ENCODE measurements around the gene LRMDA. TPM values are rescaled to one million over a fixed set of nuclear protein-coding genes. Genes with fewer than 3 reads are reported as not detected.

The LRMDA gene
- total and polyA plus RNA-seq, 2 donors (not counting 1 experiment from before 2014, with no cell fraction given) = 0.12 TPM; not detected in 1

DNA sequence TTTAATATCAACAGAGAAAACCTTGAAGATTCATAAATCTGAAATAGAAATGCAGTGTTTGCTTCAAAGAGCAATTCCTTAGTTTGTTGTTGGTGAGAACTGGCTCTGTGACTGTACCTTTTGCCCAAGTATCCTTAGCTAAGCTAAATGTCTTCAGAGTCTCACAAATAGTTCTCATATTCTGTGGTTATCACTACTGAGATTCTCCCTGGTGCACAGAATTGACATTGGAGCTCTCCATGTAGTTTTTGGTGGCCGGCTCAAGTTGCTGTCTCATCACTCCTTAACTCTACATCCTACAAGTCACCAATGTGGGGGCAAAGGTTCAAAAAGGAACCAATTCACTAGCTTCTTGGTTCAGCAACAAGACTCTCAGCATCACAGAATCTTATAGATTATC lies 780.3 kb downstream of the LRMDA start:
- Histone ChIP-seq H3K27ac (ENCODE audit: low read length in 2 of 2) (no peak overlapping the region), H3K9me3 (ENCODE audit: control extremely low read depth in 1 of 3, control insufficient read depth in 2 of 3, insufficient read depth in 1 of 3, low read length in 2 of 3) (no peaks in the 10 kb centered on the region), H3K4me3 (ENCODE audit: control extremely low read depth in 1 of 5, extremely low read depth in 1 of 5, insufficient read depth in 1 of 5, low read depth in 2 of 5, low read length in 4 of 5) (no peak overlapping the region), H2AFZ (ENCODE audit: insufficient read depth, low read depth, low read length, poor library complexity, severe bottlenecking) (no peak overlapping the region), H3K27me3 (replicated peaks in 1 of 4; ENCODE audit: control extremely low read depth in 1 of 4, control insufficient read depth in 3 of 4, insufficient read depth in 4 of 4, low read length in 3 of 4) (no peaks in the 10 kb centered on the region), H3K4me1 (ENCODE audit: control insufficient read depth in 2 of 2, insufficient read depth in 2 of 2, low read length in 2 of 2) (no peaks in the 10 kb centered on the region), H3K4me2 (replicated peaks; ENCODE audit: low read depth, low read length, poor library complexity, severe bottlenecking) (no peak overlapping the region), H4K20me1 (ENCODE audit: control insufficient read depth, insufficient read depth, low read length, poor library complexity, severe bottlenecking) (no peaks in the 10 kb centered on the region), H3K36me3 (replicated peaks in 1 of 2; ENCODE audit: control extremely low read depth in 1 of 2, control insufficient read depth in 1 of 2, extremely low read depth in 1 of 2, insufficient read depth in 2 of 2, low read length in 1 of 2) (no peaks in the 10 kb centered on the region), H3K9ac (ENCODE audit: low read length) (no peak overlapping the region), H3K79me2 (ENCODE audit: control insufficient read depth, insufficient read depth, low read length) (no peaks in the 10 kb centered on the region)
- Mint-ChIP-seq H3K27me3 (no peaks in the 10 kb centered on the region), H3K27ac (no peak overlapping the region), H3K4me1 (no peaks in the 10 kb centered on the region), H3K4me3 (no peak overlapping the region), H3K9me3 (ENCODE audit: insufficient read depth) (no peaks in the 10 kb centered on the region)
- POLR2A ChIA-PET = no interaction called here
- intact Hi-C loops (cut with micrococcal nuclease) = no loop called here
- WGBS (ENCODE audit: insufficient coverage) = no CpG with 5 or more reads among the region's 1 CpG
- DNase-seq = no peak
- no peak for ATAC-seq (ENCODE audit: low read depth)
- TF ChIP-seq CTCF (IDR thresholded peaks at IDR 0.05) = no peak
- TF ChIP-seq EZH2 (IDR thresholded peaks at IDR 0.05; ENCODE audit: borderline replicate concordance, insufficient read depth, low read depth, low read length, poor library complexity, severe bottlenecking) = no peak
- CTCF ChIA-PET = no interaction called here

DNA sequence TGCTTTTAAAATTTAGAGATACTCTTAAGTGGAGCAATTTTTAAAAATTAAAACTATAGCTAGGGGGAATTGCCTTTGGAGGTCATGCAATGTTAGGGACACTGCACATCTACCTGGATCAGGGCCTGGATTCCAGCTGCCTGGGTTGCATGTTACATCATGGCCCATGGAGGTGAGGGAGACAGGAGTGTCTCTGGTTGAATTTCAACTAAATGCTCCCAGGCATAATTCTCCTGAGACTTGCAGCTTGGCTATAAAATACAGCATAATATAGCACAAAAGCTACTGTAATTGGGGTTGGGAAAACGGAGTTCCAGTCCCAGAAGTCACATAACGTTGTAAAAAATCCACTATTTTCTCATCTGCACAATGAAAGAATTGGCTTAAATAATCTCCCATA lies 782.5 kb downstream of the LRMDA start:
- no peaks in the 10 kb centered on the region for H4K20me1 ChIP-seq (ENCODE audit: control insufficient read depth, insufficient read depth, low read length, poor library complexity, severe bottlenecking)
- H3K79me2 ChIP-seq (ENCODE audit: control insufficient read depth, insufficient read depth, low read length) = no peaks in the 10 kb centered on the region
- no peak overlapping the region for H3K9ac ChIP-seq (ENCODE audit: low read length)
- Mint-ChIP-seq H3K4me3 (no peak overlapping the region), H3K27me3 (no peaks in the 10 kb centered on the region), H3K9me3 (ENCODE audit: insufficient read depth) (no peaks in the 10 kb centered on the region), H3K27ac (no peak overlapping the region), H3K4me1 (no peaks in the 10 kb centered on the region)
- no peaks in the 10 kb centered on the region for H3K4me1 ChIP-seq (ENCODE audit: control insufficient read depth in 2 of 2, insufficient read depth in 2 of 2, low read length in 2 of 2)
- H3K9me3 ChIP-seq (ENCODE audit: control extremely low read depth in 1 of 3, control insufficient read depth in 2 of 3, insufficient read depth in 1 of 3, low read length in 2 of 3) = peaks cover 0 to 4% (median 0%) of the 10 kb centered on the region in 3 donors
- H3K4me2 ChIP-seq (replicated peaks; ENCODE audit: low read depth, low read length, poor library complexity, severe bottlenecking) = no peak overlapping the region
- CTCF ChIA-PET = no interaction called here
- POLR2A ChIA-PET = no interaction called here
- H3K27me3 ChIP-seq (replicated peaks in 1 of 4; ENCODE audit: control extremely low read depth in 1 of 4, control insufficient read depth in 3 of 4, insufficient read depth in 4 of 4, low read length in 3 of 4) = no peaks in the 10 kb centered on the region
- no peak overlapping the region for H2AFZ ChIP-seq (ENCODE audit: insufficient read depth, low read depth, low read length, poor library complexity, severe bottlenecking)
- no peak for ATAC-seq (ENCODE audit: low read depth)
- H3K27ac ChIP-seq (ENCODE audit: low read length in 2 of 2) = no peak overlapping the region
- no peak overlapping the region for H3K4me3 ChIP-seq (ENCODE audit: control extremely low read depth in 1 of 5, extremely low read depth in 1 of 5, insufficient read depth in 1 of 5, low read depth in 2 of 5, low read length in 4 of 5)
- no peak for TF ChIP-seq EZH2 (IDR thresholded peaks at IDR 0.05; ENCODE audit: borderline replicate concordance, insufficient read depth, low read depth, low read length, poor library complexity, severe bottlenecking)
- TF ChIP-seq CTCF (IDR thresholded peaks at IDR 0.05) = no peak
- no peak for DNase-seq
- H3K36me3 ChIP-seq (replicated peaks in 1 of 2; ENCODE audit: control extremely low read depth in 1 of 2, control insufficient read depth in 1 of 2, extremely low read depth in 1 of 2, insufficient read depth in 2 of 2, low read length in 1 of 2) = no peaks in the 10 kb centered on the region
- intact Hi-C loops (cut with micrococcal nuclease) = no loop called here
- no CpG with 5 or more reads among the region's 2 CpGs for WGBS (ENCODE audit: insufficient coverage)
